ENCODE measurements around the gene CADPS2.

DNA sequence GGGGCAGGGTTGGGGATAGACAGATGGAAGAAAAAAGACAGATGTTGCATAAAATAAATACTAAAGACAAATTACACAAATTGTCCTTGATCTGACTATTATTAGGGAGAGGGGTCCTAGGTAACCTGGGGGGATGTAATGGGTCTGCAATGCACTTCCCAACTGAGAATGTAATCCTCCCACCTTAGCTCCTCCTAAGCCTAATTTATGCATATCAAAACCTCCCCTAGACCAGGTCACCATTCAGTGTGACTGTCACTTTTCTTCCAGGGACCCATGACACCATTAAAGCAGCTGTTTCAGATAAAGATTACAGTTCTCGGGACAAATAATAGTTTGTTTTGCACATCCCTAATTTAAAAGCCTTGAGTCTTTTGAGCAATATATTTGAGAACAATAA, 447.8 kb downstream of the CADPS2 start:
- TF ChIP-seq, protein P1, sequence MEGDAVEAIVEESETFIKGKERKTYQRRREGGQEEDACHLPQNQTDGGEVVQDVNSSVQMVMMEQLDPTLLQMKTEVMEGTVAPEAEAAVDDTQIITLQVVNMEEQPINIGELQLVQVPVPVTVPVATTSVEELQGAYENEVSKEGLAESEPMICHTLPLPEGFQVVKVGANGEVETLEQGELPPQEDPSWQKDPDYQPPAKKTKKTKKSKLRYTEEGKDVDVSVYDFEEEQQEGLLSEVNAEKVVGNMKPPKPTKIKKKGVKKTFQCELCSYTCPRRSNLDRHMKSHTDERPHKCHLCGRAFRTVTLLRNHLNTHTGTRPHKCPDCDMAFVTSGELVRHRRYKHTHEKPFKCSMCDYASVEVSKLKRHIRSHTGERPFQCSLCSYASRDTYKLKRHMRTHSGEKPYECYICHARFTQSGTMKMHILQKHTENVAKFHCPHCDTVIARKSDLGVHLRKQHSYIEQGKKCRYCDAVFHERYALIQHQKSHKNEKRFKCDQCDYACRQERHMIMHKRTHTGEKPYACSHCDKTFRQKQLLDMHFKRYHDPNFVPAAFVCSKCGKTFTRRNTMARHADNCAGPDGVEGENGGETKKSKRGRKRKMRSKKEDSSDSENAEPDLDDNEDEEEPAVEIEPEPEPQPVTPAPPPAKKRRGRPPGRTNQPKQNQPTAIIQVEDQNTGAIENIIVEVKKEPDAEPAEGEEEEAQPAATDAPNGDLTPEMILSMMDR (IDR thresholded peaks at IDR 0.05; ENCODE audit: low read depth, low read length, missing input control) = no peak
- no peak for TF ChIP-seq EGR1 (IDR thresholded peaks at IDR 0.05; ENCODE audit: low read depth in 2 of 2)
- no peak for TF ChIP-seq YY1 (IDR thresholded peaks at IDR 0.05)
- TF ChIP-seq, protein P2, sequence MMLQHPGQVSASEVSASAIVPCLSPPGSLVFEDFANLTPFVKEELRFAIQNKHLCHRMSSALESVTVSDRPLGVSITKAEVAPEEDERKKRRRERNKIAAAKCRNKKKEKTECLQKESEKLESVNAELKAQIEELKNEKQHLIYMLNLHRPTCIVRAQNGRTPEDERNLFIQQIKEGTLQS (IDR thresholded peaks at IDR 0.05) = no peak
- TF ChIP-seq, protein P3, sequence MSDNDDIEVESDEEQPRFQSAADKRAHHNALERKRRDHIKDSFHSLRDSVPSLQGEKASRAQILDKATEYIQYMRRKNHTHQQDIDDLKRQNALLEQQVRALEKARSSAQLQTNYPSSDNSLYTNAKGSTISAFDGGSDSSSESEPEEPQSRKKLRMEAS (IDR thresholded peaks at IDR 0.05) = no peak
- TF ChIP-seq, protein P4, sequence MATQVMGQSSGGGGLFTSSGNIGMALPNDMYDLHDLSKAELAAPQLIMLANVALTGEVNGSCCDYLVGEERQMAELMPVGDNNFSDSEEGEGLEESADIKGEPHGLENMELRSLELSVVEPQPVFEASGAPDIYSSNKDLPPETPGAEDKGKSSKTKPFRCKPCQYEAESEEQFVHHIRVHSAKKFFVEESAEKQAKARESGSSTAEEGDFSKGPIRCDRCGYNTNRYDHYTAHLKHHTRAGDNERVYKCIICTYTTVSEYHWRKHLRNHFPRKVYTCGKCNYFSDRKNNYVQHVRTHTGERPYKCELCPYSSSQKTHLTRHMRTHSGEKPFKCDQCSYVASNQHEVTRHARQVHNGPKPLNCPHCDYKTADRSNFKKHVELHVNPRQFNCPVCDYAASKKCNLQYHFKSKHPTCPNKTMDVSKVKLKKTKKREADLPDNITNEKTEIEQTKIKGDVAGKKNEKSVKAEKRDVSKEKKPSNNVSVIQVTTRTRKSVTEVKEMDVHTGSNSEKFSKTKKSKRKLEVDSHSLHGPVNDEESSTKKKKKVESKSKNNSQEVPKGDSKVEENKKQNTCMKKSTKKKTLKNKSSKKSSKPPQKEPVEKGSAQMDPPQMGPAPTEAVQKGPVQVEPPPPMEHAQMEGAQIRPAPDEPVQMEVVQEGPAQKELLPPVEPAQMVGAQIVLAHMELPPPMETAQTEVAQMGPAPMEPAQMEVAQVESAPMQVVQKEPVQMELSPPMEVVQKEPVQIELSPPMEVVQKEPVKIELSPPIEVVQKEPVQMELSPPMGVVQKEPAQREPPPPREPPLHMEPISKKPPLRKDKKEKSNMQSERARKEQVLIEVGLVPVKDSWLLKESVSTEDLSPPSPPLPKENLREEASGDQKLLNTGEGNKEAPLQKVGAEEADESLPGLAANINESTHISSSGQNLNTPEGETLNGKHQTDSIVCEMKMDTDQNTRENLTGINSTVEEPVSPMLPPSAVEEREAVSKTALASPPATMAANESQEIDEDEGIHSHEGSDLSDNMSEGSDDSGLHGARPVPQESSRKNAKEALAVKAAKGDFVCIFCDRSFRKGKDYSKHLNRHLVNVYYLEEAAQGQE (IDR thresholded peaks at IDR 0.05) = no peak
- TF ChIP-seq, protein P5, sequence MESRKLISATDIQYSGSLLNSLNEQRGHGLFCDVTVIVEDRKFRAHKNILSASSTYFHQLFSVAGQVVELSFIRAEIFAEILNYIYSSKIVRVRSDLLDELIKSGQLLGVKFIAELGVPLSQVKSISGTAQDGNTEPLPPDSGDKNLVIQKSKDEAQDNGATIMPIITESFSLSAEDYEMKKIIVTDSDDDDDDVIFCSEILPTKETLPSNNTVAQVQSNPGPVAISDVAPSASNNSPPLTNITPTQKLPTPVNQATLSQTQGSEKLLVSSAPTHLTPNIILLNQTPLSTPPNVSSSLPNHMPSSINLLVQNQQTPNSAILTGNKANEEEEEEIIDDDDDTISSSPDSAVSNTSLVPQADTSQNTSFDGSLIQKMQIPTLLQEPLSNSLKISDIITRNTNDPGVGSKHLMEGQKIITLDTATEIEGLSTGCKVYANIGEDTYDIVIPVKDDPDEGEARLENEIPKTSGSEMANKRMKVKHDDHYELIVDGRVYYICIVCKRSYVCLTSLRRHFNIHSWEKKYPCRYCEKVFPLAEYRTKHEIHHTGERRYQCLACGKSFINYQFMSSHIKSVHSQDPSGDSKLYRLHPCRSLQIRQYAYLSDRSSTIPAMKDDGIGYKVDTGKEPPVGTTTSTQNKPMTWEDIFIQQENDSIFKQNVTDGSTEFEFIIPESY (IDR thresholded peaks at IDR 0.05) = no peak

Data from liver (tissue), 3 donors.